Measurements from ENCODE around the gene ZXDC. TPM values are rescaled to one million over a fixed set of nuclear protein-coding genes. Genes with fewer than 3 reads are reported as not detected.
A peak's percentile ranks its signal among the peaks of the same experiment; 100 is the strongest.

Gene ZXDC
- total and polyA plus RNA-seq, 9 of the 15 experiments (the other 6 are each of a cell fraction or from before 2014, with no cell fraction given): 0.59 to 13.4 (median 7.3) TPM

DNA sequence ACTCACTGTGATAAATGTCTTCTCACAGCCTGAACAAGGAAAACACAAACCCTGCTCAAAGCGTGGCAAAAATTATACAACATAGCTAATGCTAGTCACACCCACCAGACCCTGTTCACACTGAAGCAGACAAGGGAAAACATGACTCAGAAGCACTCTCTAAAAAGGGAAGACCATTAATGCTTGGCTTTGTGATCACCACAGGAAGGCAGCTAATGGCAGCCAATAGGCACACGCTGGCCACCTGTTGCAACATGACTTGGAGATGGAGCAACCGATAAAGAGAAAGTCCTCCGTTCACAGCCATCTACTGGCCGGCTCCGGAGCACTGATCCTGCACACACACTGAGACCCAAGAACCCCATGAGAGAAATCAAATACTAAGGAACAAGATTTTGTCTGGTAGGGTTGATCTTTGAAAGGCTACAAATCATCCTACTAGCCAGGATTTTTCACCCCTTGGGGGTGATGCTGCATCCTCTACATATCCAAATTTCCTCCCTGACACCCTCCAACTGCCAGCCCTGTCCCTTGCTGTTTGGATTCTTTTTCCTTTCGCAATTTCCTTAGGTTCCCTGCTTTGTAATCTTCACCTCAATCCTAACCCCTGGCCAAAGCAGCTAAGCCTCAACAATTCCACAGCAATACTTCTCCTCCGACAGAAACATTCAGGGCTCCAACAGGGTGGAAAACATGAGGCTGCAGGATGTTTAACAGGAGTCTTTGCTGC, 3.2 kb downstream of the ZXDC start (continued):
- TF ChIP-seq, protein P1, sequence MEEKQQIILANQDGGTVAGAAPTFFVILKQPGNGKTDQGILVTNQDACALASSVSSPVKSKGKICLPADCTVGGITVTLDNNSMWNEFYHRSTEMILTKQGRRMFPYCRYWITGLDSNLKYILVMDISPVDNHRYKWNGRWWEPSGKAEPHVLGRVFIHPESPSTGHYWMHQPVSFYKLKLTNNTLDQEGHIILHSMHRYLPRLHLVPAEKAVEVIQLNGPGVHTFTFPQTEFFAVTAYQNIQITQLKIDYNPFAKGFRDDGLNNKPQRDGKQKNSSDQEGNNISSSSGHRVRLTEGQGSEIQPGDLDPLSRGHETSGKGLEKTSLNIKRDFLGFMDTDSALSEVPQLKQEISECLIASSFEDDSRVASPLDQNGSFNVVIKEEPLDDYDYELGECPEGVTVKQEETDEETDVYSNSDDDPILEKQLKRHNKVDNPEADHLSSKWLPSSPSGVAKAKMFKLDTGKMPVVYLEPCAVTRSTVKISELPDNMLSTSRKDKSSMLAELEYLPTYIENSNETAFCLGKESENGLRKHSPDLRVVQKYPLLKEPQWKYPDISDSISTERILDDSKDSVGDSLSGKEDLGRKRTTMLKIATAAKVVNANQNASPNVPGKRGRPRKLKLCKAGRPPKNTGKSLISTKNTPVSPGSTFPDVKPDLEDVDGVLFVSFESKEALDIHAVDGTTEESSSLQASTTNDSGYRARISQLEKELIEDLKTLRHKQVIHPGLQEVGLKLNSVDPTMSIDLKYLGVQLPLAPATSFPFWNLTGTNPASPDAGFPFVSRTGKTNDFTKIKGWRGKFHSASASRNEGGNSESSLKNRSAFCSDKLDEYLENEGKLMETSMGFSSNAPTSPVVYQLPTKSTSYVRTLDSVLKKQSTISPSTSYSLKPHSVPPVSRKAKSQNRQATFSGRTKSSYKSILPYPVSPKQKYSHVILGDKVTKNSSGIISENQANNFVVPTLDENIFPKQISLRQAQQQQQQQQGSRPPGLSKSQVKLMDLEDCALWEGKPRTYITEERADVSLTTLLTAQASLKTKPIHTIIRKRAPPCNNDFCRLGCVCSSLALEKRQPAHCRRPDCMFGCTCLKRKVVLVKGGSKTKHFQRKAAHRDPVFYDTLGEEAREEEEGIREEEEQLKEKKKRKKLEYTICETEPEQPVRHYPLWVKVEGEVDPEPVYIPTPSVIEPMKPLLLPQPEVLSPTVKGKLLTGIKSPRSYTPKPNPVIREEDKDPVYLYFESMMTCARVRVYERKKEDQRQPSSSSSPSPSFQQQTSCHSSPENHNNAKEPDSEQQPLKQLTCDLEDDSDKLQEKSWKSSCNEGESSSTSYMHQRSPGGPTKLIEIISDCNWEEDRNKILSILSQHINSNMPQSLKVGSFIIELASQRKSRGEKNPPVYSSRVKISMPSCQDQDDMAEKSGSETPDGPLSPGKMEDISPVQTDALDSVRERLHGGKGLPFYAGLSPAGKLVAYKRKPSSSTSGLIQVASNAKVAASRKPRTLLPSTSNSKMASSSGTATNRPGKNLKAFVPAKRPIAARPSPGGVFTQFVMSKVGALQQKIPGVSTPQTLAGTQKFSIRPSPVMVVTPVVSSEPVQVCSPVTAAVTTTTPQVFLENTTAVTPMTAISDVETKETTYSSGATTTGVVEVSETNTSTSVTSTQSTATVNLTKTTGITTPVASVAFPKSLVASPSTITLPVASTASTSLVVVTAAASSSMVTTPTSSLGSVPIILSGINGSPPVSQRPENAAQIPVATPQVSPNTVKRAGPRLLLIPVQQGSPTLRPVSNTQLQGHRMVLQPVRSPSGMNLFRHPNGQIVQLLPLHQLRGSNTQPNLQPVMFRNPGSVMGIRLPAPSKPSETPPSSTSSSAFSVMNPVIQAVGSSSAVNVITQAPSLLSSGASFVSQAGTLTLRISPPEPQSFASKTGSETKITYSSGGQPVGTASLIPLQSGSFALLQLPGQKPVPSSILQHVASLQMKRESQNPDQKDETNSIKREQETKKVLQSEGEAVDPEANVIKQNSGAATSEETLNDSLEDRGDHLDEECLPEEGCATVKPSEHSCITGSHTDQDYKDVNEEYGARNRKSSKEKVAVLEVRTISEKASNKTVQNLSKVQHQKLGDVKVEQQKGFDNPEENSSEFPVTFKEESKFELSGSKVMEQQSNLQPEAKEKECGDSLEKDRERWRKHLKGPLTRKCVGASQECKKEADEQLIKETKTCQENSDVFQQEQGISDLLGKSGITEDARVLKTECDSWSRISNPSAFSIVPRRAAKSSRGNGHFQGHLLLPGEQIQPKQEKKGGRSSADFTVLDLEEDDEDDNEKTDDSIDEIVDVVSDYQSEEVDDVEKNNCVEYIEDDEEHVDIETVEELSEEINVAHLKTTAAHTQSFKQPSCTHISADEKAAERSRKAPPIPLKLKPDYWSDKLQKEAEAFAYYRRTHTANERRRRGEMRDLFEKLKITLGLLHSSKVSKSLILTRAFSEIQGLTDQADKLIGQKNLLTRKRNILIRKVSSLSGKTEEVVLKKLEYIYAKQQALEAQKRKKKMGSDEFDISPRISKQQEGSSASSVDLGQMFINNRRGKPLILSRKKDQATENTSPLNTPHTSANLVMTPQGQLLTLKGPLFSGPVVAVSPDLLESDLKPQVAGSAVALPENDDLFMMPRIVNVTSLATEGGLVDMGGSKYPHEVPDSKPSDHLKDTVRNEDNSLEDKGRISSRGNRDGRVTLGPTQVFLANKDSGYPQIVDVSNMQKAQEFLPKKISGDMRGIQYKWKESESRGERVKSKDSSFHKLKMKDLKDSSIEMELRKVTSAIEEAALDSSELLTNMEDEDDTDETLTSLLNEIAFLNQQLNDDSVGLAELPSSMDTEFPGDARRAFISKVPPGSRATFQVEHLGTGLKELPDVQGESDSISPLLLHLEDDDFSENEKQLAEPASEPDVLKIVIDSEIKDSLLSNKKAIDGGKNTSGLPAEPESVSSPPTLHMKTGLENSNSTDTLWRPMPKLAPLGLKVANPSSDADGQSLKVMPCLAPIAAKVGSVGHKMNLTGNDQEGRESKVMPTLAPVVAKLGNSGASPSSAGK (IDR thresholded peaks at IDR 0.05): peak; percentile 82
- peak; percentile 81 for TF ChIP-seq ATF7 (IDR thresholded peaks at IDR 0.05)
- no peak for TF ChIP-seq ATF1 (CRISPR knock-in tag; IDR thresholded peaks at IDR 0.05)
- TF ChIP-seq ATF1 (tag; IDR thresholded peaks at IDR 0.05): peak; percentile 42; the same call in 1 of the 2 replicates
- no peak for TF ChIP-seq DIDO1 (tag; IDR thresholded peaks at IDR 0.05; ENCODE audit: low read depth)
- TF ChIP-seq E2F1 (CRISPR knock-in tag; IDR thresholded peaks at IDR 0.05): no peak
- TF ChIP-seq VEZF1 (CRISPR knock-in tag; IDR thresholded peaks at IDR 0.05): no peak
- TF ChIP-seq COPS2 (conservative IDR thresholded peaks at IDR 0.05): no peak
- no peak for TF ChIP-seq CHD1 (IDR thresholded peaks at IDR 0.05; ENCODE audit: low read length)
- TF ChIP-seq JUN (IDR thresholded peaks at IDR 0.05; ENCODE audit: borderline replicate concordance, low read depth, low read length): peak; percentile 71
- TF ChIP-seq JUN (CRISPR knock-in tag; IDR thresholded peaks at IDR 0.05; ENCODE audit: borderline replicate concordance): no peak
- TF ChIP-seq GATAD2A (IDR thresholded peaks at IDR 0.05): 0 out of 2 replicates have a peak, but pooled peaks have one; percentile 39
- no peak for TF ChIP-seq HIVEP1 (CRISPR knock-in tag; IDR thresholded peaks at IDR 0.05)
- TF ChIP-seq LEF1 (IDR thresholded peaks at IDR 0.05): no peak
- peak; percentile 93 for TF ChIP-seq FOSL1 (tag; conservative IDR thresholded peaks at IDR 0.05)
